H1 (cell line): Measurements from ENCODE around the gene SIGLEC7. TPM values are rescaled to one million over a fixed set of nuclear protein-coding genes. Genes with fewer than 3 reads are reported as not detected.

Experiments
- CTCF ChIA-PET: fragments of 300-600 bp; sonication (Branson Sonifier 250); formaldehyde crosslinking; loops from one replicate; lab custom pipeline; 2021; ENCODE audit not compliant: partially characterized antibody; lab: Charles Lee
- POLR2A ChIA-PET: fragments of 300-600 bp; sonication (Branson Sonifier 250); formaldehyde crosslinking; loops from one replicate; lab custom pipeline; 2021; ENCODE audit warnings: inconsistent platforms; ENCODE audit not compliant: partially characterized antibody; lab: Charles Lee
- DNase-seq, 2 experiments: peaks; one replicate each; pipeline versions ENCODE4 v3.0.0 to v3.0.0-alpha.2; 2010 to 2022; ENCODE audit warnings: low spot score in 2 of 2, low read depth in 1 of 2, mixed read lengths in 1 of 2
- FAIRE-seq: peaks from 2 replicates; lab custom pipeline; 2011; peaks lifted over from hg19 to GRCh38; lab: Jason Lieb, UNC
- H2AFZ ChIP-seq: 2 replicates; pipeline ENCODE4 v1.8.1; 2012; ENCODE audit warnings: low read length, inconsistent platforms
- H2AK5ac ChIP-seq: 2 replicates; pipeline ENCODE4 v1.6.1; 2013; ENCODE audit warnings: low read depth, low read length
- H2BK120ac ChIP-seq: replicated peaks from 2 replicates; pipeline ENCODE3; 2013; ENCODE audit warnings: low read depth, low read length, inconsistent platforms
- H2BK12ac ChIP-seq: 2 replicates; pipeline ENCODE4 v1.6.1; 2013; ENCODE audit warnings: low read depth, low read length
- H2BK15ac ChIP-seq: 2 replicates; pipeline ENCODE4 v1.6.1; 2013; ENCODE audit warnings: low read length
- H2BK20ac ChIP-seq: 2 replicates; pipeline ENCODE4 v1.6.1; 2013; ENCODE audit warnings: low read length
- H2BK5ac ChIP-seq: 2 replicates; pipeline ENCODE4 v1.6.1; 2013; ENCODE audit warnings: low read depth, low read length
- H3K14ac ChIP-seq: 2 replicates; pipeline ENCODE4 v1.6.1; 2013; ENCODE audit warnings: inconsistent platforms; ENCODE audit not compliant: insufficient read length
- H3K18ac ChIP-seq: 2 replicates; pipeline ENCODE4 v1.6.1; 2013; ENCODE audit warnings: low read length; ENCODE audit errors: extremely low read depth
- H3K23ac ChIP-seq: 2 replicates; pipeline ENCODE4 v1.6.1; 2013; ENCODE audit warnings: inconsistent platforms; ENCODE audit not compliant: insufficient read length
- H3K23me2 ChIP-seq: 2 replicates; pipeline ENCODE4 v1.6.1; 2013; ENCODE audit warnings: low read depth, low read length
- H3K27ac ChIP-seq: 2 replicates; pipeline ENCODE4 v1.6.1; 2011; ENCODE audit warnings: low read depth, low read length, inconsistent platforms
- H3K27me3 ChIP-seq, 4 experiments: replicated peaks in 1 of 4; 1 replicate in 1 of 4; 2 replicates in 3 of 4; pipeline versions ENCODE4 v1.6.1 to v1.8.1; 2011 to 2013; ENCODE audit warnings: low read length in 3 of 4, mild to moderate bottlenecking in 3 of 4, inconsistent platforms in 2 of 4, mixed read lengths in 2 of 4, moderate library complexity in 1 of 4; ENCODE audit not compliant: control insufficient read depth in 3 of 4, insufficient read depth in 3 of 4; ENCODE audit errors: extremely low read depth in 1 of 4
- H3K36me3 ChIP-seq, 4 experiments: 2 replicates each; pipeline versions ENCODE4 v1.6.1 to v1.8.1; 2011 to 2013; ENCODE audit warnings: mild to moderate bottlenecking in 4 of 4, low read length in 3 of 4, moderate library complexity in 2 of 4, control low read depth in 1 of 4, inconsistent platforms in 1 of 4; ENCODE audit not compliant: insufficient read depth in 4 of 4, control insufficient read depth in 2 of 4
- H3K4ac ChIP-seq: replicated peaks from 2 replicates; pipeline ENCODE3; 2013; ENCODE audit warnings: low read length, low read depth, mixed read lengths, inconsistent platforms; ENCODE audit not compliant: insufficient read length
- H3K4me1 ChIP-seq, 4 experiments: replicated peaks in 1 of 4; 1 replicate in 1 of 4; 2 replicates in 3 of 4; pipeline versions ENCODE4 v1.6.1 to v1.8.1; 2011 to 2013; ENCODE audit warnings: low read length in 3 of 4, inconsistent platforms in 2 of 4, mixed read lengths in 1 of 4; ENCODE audit not compliant: insufficient read depth in 4 of 4, control insufficient read depth in 3 of 4
- H3K4me2 ChIP-seq, 2 experiments: 2 replicates each; pipeline versions ENCODE4 v1.6.1 to v1.8.1; 2011 to 2013; ENCODE audit warnings: low read depth in 2 of 2, low read length in 2 of 2, control low read depth in 1 of 2, inconsistent platforms in 1 of 2, mild to moderate bottlenecking in 1 of 2; ENCODE audit not compliant: insufficient read depth in 1 of 2
- H3K4me3 ChIP-seq, 4 experiments: fragments of 200-600, 300-600 bp in 1 of 4; sonication (generic), shearing (Covaris generic), sonication (Bioruptor Twin) in 1 of 4; 2 replicates each; pipeline versions ENCODE4 v1.5.1 to v1.8.1; 2011 to 2016; ENCODE audit warnings: low read length in 4 of 4, low read depth in 3 of 4, control low read depth in 2 of 4, inconsistent platforms in 2 of 4, mild to moderate bottlenecking in 2 of 4, mixed read lengths in 1 of 4, moderate library complexity in 1 of 4; ENCODE audit not compliant: insufficient read depth in 2 of 4; ENCODE audit errors: extremely low read depth in 1 of 4
- H3K56ac ChIP-seq: replicated peaks from 2 replicates; pipeline ENCODE3; 2013; ENCODE audit warnings: low read depth, mild to moderate bottlenecking, mixed read lengths, low read length, inconsistent platforms; ENCODE audit not compliant: insufficient read length
- H3K79me1 ChIP-seq: 2 replicates; pipeline ENCODE4 v1.6.1; 2013; ENCODE audit warnings: low read depth, low read length, control low read depth
- H3K79me2 ChIP-seq, 2 experiments: 2 replicates each; pipeline versions ENCODE4 v1.6.1 to v1.8.1; 2012 to 2013; ENCODE audit warnings: low read length in 2 of 2, mild to moderate bottlenecking in 2 of 2, inconsistent platforms in 1 of 2; ENCODE audit not compliant: insufficient read depth in 2 of 2, control insufficient read depth in 1 of 2
- H3K9ac ChIP-seq, 4 experiments: replicated peaks in 1 of 4; 1 replicate in 1 of 4; 2 replicates in 3 of 4; pipeline versions ENCODE4 v1.6.1 to v1.8.1; 2011 to 2013; ENCODE audit warnings: low read depth in 3 of 4, low read length in 3 of 4, control low read depth in 2 of 4, mild to moderate bottlenecking in 2 of 4, moderate library complexity in 2 of 4, inconsistent platforms in 1 of 4; ENCODE audit errors: extremely low read depth in 1 of 4
- H3K9me3 ChIP-seq, 2 experiments: 2 replicates each; pipeline versions ENCODE4 v1.6.1 to v1.8.1; 2012 to 2013; ENCODE audit warnings: mild to moderate bottlenecking in 2 of 2, moderate library complexity in 2 of 2, control low read depth in 1 of 2, inconsistent platforms in 1 of 2, low read depth in 1 of 2, low read length in 1 of 2, mixed read lengths in 1 of 2; ENCODE audit not compliant: insufficient read depth in 2 of 2
- H4K20me1 ChIP-seq, 2 experiments: replicated peaks in 1 of 2; 2 replicates each; pipeline versions ENCODE3 to v1.8.1; 2011 to 2013; ENCODE audit warnings: inconsistent platforms in 2 of 2, low read length in 2 of 2, mild to moderate bottlenecking in 1 of 2; ENCODE audit not compliant: insufficient read depth in 2 of 2, control insufficient read depth in 1 of 2
- H4K5ac ChIP-seq: 2 replicates; pipeline ENCODE4 v1.6.1; 2013; ENCODE audit warnings: low read length, low read depth, mixed read lengths, inconsistent platforms; ENCODE audit not compliant: insufficient read length
- H4K8ac ChIP-seq: 2 replicates; pipeline ENCODE4 v1.8.0; 2013; ENCODE audit warnings: mild to moderate bottlenecking, moderate library complexity, low read length, inconsistent platforms; ENCODE audit not compliant: insufficient read depth; ENCODE audit errors: extremely low read depth
- H4K91ac ChIP-seq: replicated peaks from 2 replicates; pipeline ENCODE3; 2013; ENCODE audit warnings: low read length, mixed read lengths, inconsistent platforms; ENCODE audit not compliant: insufficient read length
- ASH2L ChIP-seq: fragments of 200-600, 300-600 bp; sonication (generic); IDR thresholded peaks from one replicate; pipeline ENCODE4 v1.7.1; 2017; ENCODE audit warnings: low read length
- FOSL1 ChIP-seq: IDR thresholded peaks from 2 replicates; pipeline ENCODE4 v1.6.1; 2011; ENCODE audit warnings: mild to moderate bottlenecking, low read depth, low read length, moderate library complexity; ENCODE audit not compliant: insufficient read depth
- GABPA ChIP-seq: IDR thresholded peaks from 2 replicates; pipeline ENCODE4 v1.6.1; 2011; ENCODE audit warnings: mild to moderate bottlenecking, low read length, moderate library complexity, borderline replicate concordance; ENCODE audit not compliant: insufficient read depth
- POU5F1 ChIP-seq: IDR thresholded peaks from 2 replicates; pipeline ENCODE4 v1.6.1; 2011; ENCODE audit warnings: low read depth, mild to moderate bottlenecking, low read length, moderate library complexity
- RAD21 ChIP-seq, 2 experiments: IDR thresholded peaks in 1 of 2; conservative IDR thresholded peaks in 1 of 2; 2 replicates each; pipeline ENCODE4 v1.6.1; 2011; ENCODE audit warnings: low read depth in 2 of 2, low read length in 2 of 2, improper control_type of control experiment in 1 of 2, inconsistent platforms in 1 of 2, mild to moderate bottlenecking in 1 of 2, moderate library complexity in 1 of 2
- RBBP5 ChIP-seq: IDR thresholded peaks from 2 replicates; pipeline ENCODE4 v1.7.1; 2012; ENCODE audit warnings: low read depth, mild to moderate bottlenecking, inconsistent platforms, low read length, moderate library complexity, borderline replicate concordance
- RXRA ChIP-seq: IDR thresholded peaks from 2 replicates; pipeline ENCODE4 v1.6.1; 2011; ENCODE audit warnings: low read depth, mild to moderate bottlenecking, low read length, moderate library complexity; ENCODE audit not compliant: insufficient read depth
- SAP30 ChIP-seq: fragments of 300-600 bp; sonication (generic); IDR thresholded peaks from 2 replicates; pipeline ENCODE4 v1.7.1; 2012; ENCODE audit warnings: low read length, moderate library complexity, mild to moderate bottlenecking, inconsistent platforms; ENCODE audit not compliant: insufficient read depth, insufficient replicate concordance
- WGBS, 2 experiments: shearing (Covaris generic) in 1 of 2; methylation state at CpG; one replicate each; pipeline versions ENCODE4 v1.1.6 to v1.1.7; 2013 to 2015; ENCODE audit warnings: low lambda C conversion rate in 2 of 2, mixed read lengths in 2 of 2, inconsistent platforms in 1 of 2, low coverage in 1 of 2, missing lambda C conversion rate in 1 of 2; ENCODE audit not compliant: insufficient replicate concordance in 2 of 2, insufficient coverage in 1 of 2, insufficient read length in 1 of 2; ENCODE audit errors: extremely low coverage in 1 of 2, missing lambda C conversion rate in 1 of 2; 5-methylcytosine and 5-hydroxymethylcytosine counted together
- polyA plus RNA-seq, 7 experiments: library from polyadenylated mRNA; depleted of rRNA in 3 of 7; stranded (reverse) in 5 of 7; unstranded in 2 of 7; fragments of >200 nt in 5 of 7; fragments of 200-250 nt in 2 of 7; gene quantifications; 1 replicate in 5 of 7; 2 replicates in 1 of 7; 4 replicates in 1 of 7; pipeline versions ENCODE4 v1.2.1 to v1.2.3, GENCODE V29; 2011 to 2013; ENCODE audit warnings: missing spikeins in 2 of 7, mixed read lengths in 2 of 7
- total RNA-seq: library from RNA; stranded (reverse); fragmentation: NEBNext Ultra II Directional; extraction: Animal tissue kit (Norgen Biotek cat#: 25700); gene quantifications from 2 replicates; pipeline ENCODE4 v1.2.1, GENCODE V29; 2021

Gene SIGLEC7
- total and polyA plus RNA-seq, 2 of the 8 experiments (the other 6 are each of a cell fraction or from before 2014, with no cell fraction given): not detected

- DNase-seq (no peak), FAIRE-seq (no peak)
- no peak overlapping the region for H2BK12ac ChIP-seq
- no peak overlapping the region for H3K9ac ChIP-seq
- POLR2A ChIA-PET: no interaction called here
- no peak overlapping the region for H2BK15ac ChIP-seq
- H4K20me1 ChIP-seq: no peaks in the 10 kb centered on the region
- H2BK20ac ChIP-seq: no peak overlapping the region
- H4K91ac ChIP-seq: no peak overlapping the region
- H3K79me1 ChIP-seq: no peaks in the 10 kb centered on the region
- no peaks in the 10 kb centered on the region for H3K27me3 ChIP-seq
- H3K23ac ChIP-seq: no peak overlapping the region
- H3K36me3 ChIP-seq: 0 out of 8 replicates have a peak, but pooled peaks cover 0 to 2% (median 0%) of the 10 kb centered on the region in 4 experiments
- no peak overlapping the region for H3K4me3 ChIP-seq
- no peaks in the 10 kb centered on the region for H3K23me2 ChIP-seq
- no peak overlapping the region for H3K4me2 ChIP-seq
- no peaks in the 10 kb centered on the region for H3K4me1 ChIP-seq
- no peaks in the 10 kb centered on the region for H3K79me2 ChIP-seq
- H3K27ac ChIP-seq: no peak overlapping the region
- no peak overlapping the region for H2BK120ac ChIP-seq
- CTCF ChIA-PET: interaction anchor here (1.0 to 1.6 kb wide), 4 partner anchors 25 to 281 kb away, joined by 3 to 5 read pairs (median 4); no protein-coding TSS in a partner anchor
- H3K56ac ChIP-seq: no peak overlapping the region
- TF ChIP-seq GABPA (no peak), ASH2L (no peak), RAD21 (IDR thresholded peaks at IDR 0.05 in 1 of 2, conservative IDR thresholded peaks at IDR 0.05 in 1 of 2; ENCODE audit: low read depth in 2 of 2, low read length in 2 of 2) (no peak), RBBP5 (no peak), POU5F1 (no peak), RXRA (no peak), SAP30 (no peak), FOSL1 (no peak)
- no peak overlapping the region for H4K5ac ChIP-seq
- H3K18ac ChIP-seq: no peak overlapping the region
- H3K14ac ChIP-seq: no peak overlapping the region
- H3K9me3 ChIP-seq: 0 out of 4 replicates have a peak, but pooled peaks cover 0 to 3% of the 10 kb centered on the region in 2 experiments
- no peak overlapping the region for H4K8ac ChIP-seq
- no peak overlapping the region for H2BK5ac ChIP-seq
- no peak overlapping the region for H2AFZ ChIP-seq
- H3K4ac ChIP-seq: no peak overlapping the region
- WGBS, 2 experiments: 90% methylated on average over 9 of the region's 9 CpGs; no CpG with 5 or more reads in 1 of the 2 experiments
- no peak overlapping the region for H2AK5ac ChIP-seq
Observed at GRCh38 chr19:51192689-51193088, 50.6 kb downstream of the SIGLEC7 start.
